Measurements from ENCODE around the gene GPR15. TPM values are rescaled to one million over a fixed set of nuclear protein-coding genes. Genes with fewer than 3 reads are reported as not detected.

Gene GPR15
- total and polyA plus RNA-seq, 7 experiments from 2014 or later, result 0.52 to 24.2 (median 3.5) TPM

GRCh38 chr3:98553021-98553563 lies 21.3 kb downstream of the GPR15 start:
- H3K36me3 Mint-ChIP-seq, result peaks cover 0 to 53% (median 0%) of the 10 kb centered on the region in 5 donors
- intact Hi-C loops (cut with micrococcal nuclease), result no loop called here
- H3K27ac Mint-ChIP-seq, result peak overlapping the region in 2 of 9 donors; percentile 6 to 98
- H3K4me3 ChIP-seq (ENCODE audit: low read length), result no peak overlapping the region
- H3K27me3 Mint-ChIP-seq, result peaks cover 0 to 5% (median 3%) of the 10 kb centered on the region in 5 donors
- ATAC-seq (no peak), DNase-seq (no peak)
- CTCF ChIA-PET, result no interaction called here
- no peaks in the 10 kb centered on the region for H3K27me3 ChIP-seq (ENCODE audit: control insufficient read depth in 2 of 2, insufficient read depth in 2 of 2, low read length in 2 of 2)
- H3K9me3 ChIP-seq (ENCODE audit: control insufficient read depth in 2 of 3, low read length in 3 of 3), result no peaks in the 10 kb centered on the region
- peaks cover 6 to 89% (median 21%) of the 10 kb centered on the region in 7 donors for H3K4me1 Mint-ChIP-seq
- H3K4me1 ChIP-seq (ENCODE audit: control insufficient read depth in 2 of 2, insufficient read depth in 2 of 2, low read length in 2 of 2), result peaks cover 0 to 67% of the 10 kb centered on the region in 2 donors
- H3K27ac ChIP-seq (ENCODE audit: low read depth, low read length), result no peak overlapping the region
- H3K9me3 Mint-ChIP-seq, result peaks cover 0 to 4% (median 0%) of the 10 kb centered on the region in 11 donors
- H3K36me3 ChIP-seq (ENCODE audit: control insufficient read depth in 2 of 3, insufficient read depth in 3 of 3, low read length in 3 of 3), result no peaks in the 10 kb centered on the region
- POLR2A ChIA-PET, result interaction anchor here (0.8 kb wide), 1 partner anchor 10 kb away, joined by 5 read pairs; no protein-coding TSS in a partner anchor
- H3K4me3 Mint-ChIP-seq, result peak overlapping the region in 1 of 10 donors; percentile 83

- DNase-seq (no peak), ATAC-seq (peak; percentile 33)
- POLR2A ChIA-PET, result no interaction called here
- peaks cover 0 to 47% (median 0%) of the 10 kb centered on the region in 5 donors for H3K36me3 Mint-ChIP-seq
- H3K27ac Mint-ChIP-seq, result peak overlapping the region in 1 of 9 donors; percentile 98
- H3K4me1 ChIP-seq (ENCODE audit: control insufficient read depth in 2 of 2, insufficient read depth in 2 of 2, low read length in 2 of 2), result peaks cover 0 to 66% of the 10 kb centered on the region in 2 donors
- no peaks in the 10 kb centered on the region for H3K9me3 ChIP-seq (ENCODE audit: control insufficient read depth in 2 of 3, low read length in 3 of 3)
- intact Hi-C loops (cut with micrococcal nuclease), result no loop called here
- H3K9me3 Mint-ChIP-seq, result peaks cover 0 to 4% (median 0%) of the 10 kb centered on the region in 11 donors
- H3K27me3 ChIP-seq (ENCODE audit: control insufficient read depth in 2 of 2, insufficient read depth in 2 of 2, low read length in 2 of 2), result no peaks in the 10 kb centered on the region
- H3K27ac ChIP-seq (ENCODE audit: low read depth, low read length), result no peak overlapping the region
- CTCF ChIA-PET, result no interaction called here
- H3K27me3 Mint-ChIP-seq, result peaks cover 0 to 5% (median 0%) of the 10 kb centered on the region in 5 donors
- H3K36me3 ChIP-seq (ENCODE audit: control insufficient read depth in 2 of 3, insufficient read depth in 3 of 3, low read length in 3 of 3), result no peaks in the 10 kb centered on the region
- H3K4me3 ChIP-seq (ENCODE audit: low read length), result no peak overlapping the region
- peak overlapping the region in 1 of 10 donors; percentile 83 for H3K4me3 Mint-ChIP-seq
- peaks cover 6 to 89% (median 23%) of the 10 kb centered on the region in 7 donors for H3K4me1 Mint-ChIP-seq
These were observed 22.0 kb downstream of the GPR15 start for GRCh38 chr3:98553753-98554152.

- H3K27ac ChIP-seq (ENCODE audit: low read depth, low read length), result no peak overlapping the region
These were observed 22.8 kb downstream of the GPR15 start for GRCh38 chr3:98554580-98554979.

GRCh38 chr3:98555025-98555379 lies 23.2 kb downstream of the GPR15 start:
- H3K4me3 ChIP-seq (ENCODE audit: low read length), result no peak overlapping the region
- H3K27me3 ChIP-seq (ENCODE audit: control insufficient read depth in 2 of 2, insufficient read depth in 2 of 2, low read length in 2 of 2), result no peaks in the 10 kb centered on the region
- ATAC-seq (no peak), DNase-seq (no peak)
- ChIA-PET POLR2A (interaction anchor here (1.0 to 1.2 kb wide), 2 partner anchors 19 to 32 kb away, joined by 3 read pairs; partner anchors contain the start of gene CLDND1), CTCF (no interaction called here)
- H3K27ac Mint-ChIP-seq, result peak overlapping the region in 1 of 9 donors; percentile 98
- intact Hi-C loops (cut with micrococcal nuclease), result loop anchor here in 1 of 2 donors (5.0 kb wide), 1 partner anchor 583 kb away; the partner anchor contains the start of gene RIOX2
- no peaks in the 10 kb centered on the region for H3K36me3 ChIP-seq (ENCODE audit: control insufficient read depth in 2 of 3, insufficient read depth in 3 of 3, low read length in 3 of 3)
- H3K36me3 Mint-ChIP-seq, result peaks cover 0 to 51% (median 0%) of the 10 kb centered on the region in 5 donors
- H3K27ac ChIP-seq (ENCODE audit: low read depth, low read length), result no peak overlapping the region
- peaks cover 6 to 89% (median 23%) of the 10 kb centered on the region in 7 donors for H3K4me1 Mint-ChIP-seq
- peaks cover 0 to 5% (median 0%) of the 10 kb centered on the region in 5 donors for H3K27me3 Mint-ChIP-seq
- peaks cover 0 to 64% of the 10 kb centered on the region in 2 donors for H3K4me1 ChIP-seq (ENCODE audit: control insufficient read depth in 2 of 2, insufficient read depth in 2 of 2, low read length in 2 of 2)
- H3K9me3 ChIP-seq (ENCODE audit: control insufficient read depth in 2 of 3, low read length in 3 of 3), result no peaks in the 10 kb centered on the region
- peak overlapping the region in 1 of 10 donors; percentile 83 for H3K4me3 Mint-ChIP-seq
- H3K9me3 Mint-ChIP-seq, result peaks cover 0 to 8% (median 0%) of the 10 kb centered on the region in 11 donors

More at GRCh38 chr3:98554580-98554979, 22.8 kb downstream of the GPR15 start:
- DNase-seq, result no peak
- Histone ChIP-seq H3K4me1 (ENCODE audit: control insufficient read depth in 2 of 2, insufficient read depth in 2 of 2, low read length in 2 of 2) (peaks cover 0 to 66% of the 10 kb centered on the region in 2 donors), H3K4me3 (ENCODE audit: low read length) (no peak overlapping the region), H3K27me3 (ENCODE audit: control insufficient read depth in 2 of 2, insufficient read depth in 2 of 2, low read length in 2 of 2) (no peaks in the 10 kb centered on the region), H3K36me3 (ENCODE audit: control insufficient read depth in 2 of 3, insufficient read depth in 3 of 3, low read length in 3 of 3) (no peaks in the 10 kb centered on the region), H3K9me3 (ENCODE audit: control insufficient read depth in 2 of 3, low read length in 3 of 3) (no peaks in the 10 kb centered on the region)
- Mint-ChIP-seq H3K36me3 (peaks cover 0 to 51% (median 0%) of the 10 kb centered on the region in 5 donors), H3K4me1 (peaks cover 6 to 90% (median 23%) of the 10 kb centered on the region in 7 donors), H3K9me3 (peaks cover 0 to 4% (median 0%) of the 10 kb centered on the region in 11 donors), H3K27me3 (peaks cover 0 to 5% (median 0%) of the 10 kb centered on the region in 5 donors), H3K4me3 (peak overlapping the region in 1 of 10 donors; percentile 83), H3K27ac (peak overlapping the region in 2 of 9 donors; percentile 6 to 98)
- ATAC-seq, result no peak
- ChIA-PET CTCF (no interaction called here), POLR2A (interaction anchor here (1.0 to 1.2 kb wide), 2 partner anchors 18 to 32 kb away, joined by 3 read pairs; partner anchors contain the start of gene CLDND1)
- intact Hi-C loops (cut with micrococcal nuclease), result no loop called here

- peak overlapping the region in 3 of 10 donors; percentile 9 to 83 (median 30) for H3K4me3 Mint-ChIP-seq
- intact Hi-C loops (cut with micrococcal nuclease), result loop anchor here (1.0 to 5.0 kb wide), 9 partner anchors 8 to 584 kb away; partner anchors contain the start of genes CLDND1 (in 2 of the 2), CPOX (in 1 of the 2) and RIOX2 (in 1 of the 2)
- peak in 2 of 9 donors; percentile 19 to 58 for DNase-seq
- ChIA-PET POLR2A (interaction anchor here (1.1 to 1.4 kb wide), 2 partner anchors 33 to 37 kb away, joined by 3 read pairs; partner anchors contain the start of genes CLDND1 and CPOX), CTCF (no interaction called here)
- Histone ChIP-seq H3K27me3 (ENCODE audit: control insufficient read depth in 2 of 2, insufficient read depth in 2 of 2, low read length in 2 of 2) (no peaks in the 10 kb centered on the region), H3K36me3 (ENCODE audit: control insufficient read depth in 2 of 3, insufficient read depth in 3 of 3, low read length in 3 of 3) (no peaks in the 10 kb centered on the region), H3K9me3 (ENCODE audit: control insufficient read depth in 2 of 3, low read length in 3 of 3) (no peaks in the 10 kb centered on the region), H3K4me1 (ENCODE audit: control insufficient read depth in 2 of 2, insufficient read depth in 2 of 2, low read length in 2 of 2) (peaks cover 0 to 56% of the 10 kb centered on the region in 2 donors), H3K4me3 (ENCODE audit: low read length) (no peak overlapping the region), H3K27ac (ENCODE audit: low read depth, low read length) (no peak overlapping the region)
- peak overlapping the region in 5 of 9 donors; percentile 5 to 98 (median 40) for H3K27ac Mint-ChIP-seq
- peak; percentile 77 for ATAC-seq
- peaks cover 0 to 6% (median 0%) of the 10 kb centered on the region in 11 donors for H3K9me3 Mint-ChIP-seq
- H3K36me3 Mint-ChIP-seq, result peaks cover 0 to 44% (median 0%) of the 10 kb centered on the region in 5 donors
- peaks cover 6 to 84% (median 23%) of the 10 kb centered on the region in 7 donors for H3K4me1 Mint-ChIP-seq
- H3K27me3 Mint-ChIP-seq, result peaks cover 0 to 5% (median 0%) of the 10 kb centered on the region in 5 donors
These were observed 24.7 kb downstream of the GPR15 start for GRCh38 chr3:98556164-98557130.
